K562 (cell line): ENCODE data around the gene TP73. TPM values are rescaled to one million over a fixed set of nuclear protein-coding genes. Genes with fewer than 3 reads are reported as not detected.

ENCODE experiments used
- ARID4B ChIP-seq: sonication (generic); formaldehyde crosslinking; IDR thresholded peaks from 2 replicates; pipeline ENCODE4 v1.8.0; 2022; ENCODE audit warnings: mild to moderate bottlenecking, missing genetic modification reagents
- ATF7 ChIP-seq: fragments of 450-650 bp; IDR thresholded peaks from 2 replicates; pipeline ENCODE4 v1.7.1; 2014; ENCODE audit warnings: mild to moderate bottlenecking, moderate library complexity
- BACH1 ChIP-seq: fragments of 200-800 bp; sonication (Bioruptor generic); IDR thresholded peaks from 2 replicates; pipeline ENCODE4 v1.6.1; 2016; ENCODE audit warnings: missing genetic modification characterization, missing compliant biosample characterization
- IRF1 ChIP-seq: sonication (generic); formaldehyde crosslinking; IDR thresholded peaks from 2 replicates; pipeline ENCODE4 v1.8.0; 2022; ENCODE audit warnings: missing genetic modification reagents, mild to moderate bottlenecking, borderline replicate concordance
- MEIS2 ChIP-seq: fragments of 450-650 bp; IDR thresholded peaks from 2 replicates; pipeline ENCODE4 v1.6.1; 2014; ENCODE audit warnings: mild to moderate bottlenecking; ENCODE audit not compliant: partially characterized antibody
- NCOA2 ChIP-seq, 2 experiments: fragments of 450-650 bp; IDR thresholded peaks; 2 replicates each; pipeline ENCODE4 v1.6.1; 2018; ENCODE audit warnings: mild to moderate bottlenecking in 2 of 2, moderate library complexity in 1 of 2; ENCODE audit not compliant: partially characterized antibody in 2 of 2
- SOX6 ChIP-seq: fragments of 450-650 bp; IDR thresholded peaks from 2 replicates; pipeline ENCODE4 v1.6.1; 2014; ENCODE audit warnings: mild to moderate bottlenecking
- TAL1 ChIP-seq: fragments of 450-650 bp; IDR thresholded peaks from 2 replicates; pipeline ENCODE4 v1.6.1; 2016; ENCODE audit warnings: mild to moderate bottlenecking
- TEAD1 ChIP-seq, 2 experiments: fragments of 450-650 bp in 1 of 2; sonication (generic) in 1 of 2; formaldehyde crosslinking; IDR thresholded peaks; 2 replicates each; pipeline versions ENCODE4 v1.4.0 to v1.8.0; 2020 to 2022; ENCODE audit warnings: mild to moderate bottlenecking in 2 of 2, missing genetic modification reagents in 1 of 2
- TEAD4 ChIP-seq, 2 experiments: sonication (generic) in 1 of 2; formaldehyde crosslinking in 1 of 2; IDR thresholded peaks; 2 replicates each; pipeline versions ENCODE4 v1.6.1 to v1.8.0; 2012 to 2022; ENCODE audit warnings: borderline replicate concordance in 1 of 2, inconsistent platforms in 1 of 2, low read length in 1 of 2, mild to moderate bottlenecking in 1 of 2, missing genetic modification reagents in 1 of 2
- XRCC3 ChIP-seq: fragments of 450-650 bp; IDR thresholded peaks from 2 replicates; pipeline ENCODE4 v1.6.1; 2017; ENCODE audit warnings: mild to moderate bottlenecking, moderate library complexity
- ZNF212 ChIP-seq: fragments of 450-650 bp; formaldehyde crosslinking; IDR thresholded peaks from 2 replicates; pipeline ENCODE4 v1.4.0; 2020; ENCODE audit warnings: mild to moderate bottlenecking
- ZNF609 ChIP-seq: sonication (generic); formaldehyde crosslinking; IDR thresholded peaks from 2 replicates; pipeline ENCODE4 v1.8.1; 2023; ENCODE audit warnings: missing genetic modification reagents, mild to moderate bottlenecking, borderline replicate concordance
- ZNF785 ChIP-seq: fragments of 250-450 bp; sonication (Bioruptor Pico); IDR thresholded peaks from 2 replicates; pipeline ENCODE4 v1.4.0; 2020; ENCODE audit warnings: mild to moderate bottlenecking
- polyA plus RNA-seq, 8 experiments: library from polyadenylated mRNA; depleted of rRNA in 4 of 8; stranded (reverse) in 5 of 8; unstranded in 3 of 8; fragments of >200 nt; fragmentation: Nextera tagmentation in 2 of 8; fragmentation: Illumina TruSeq in 1 of 8; extraction: Ambion mirVana in 2 of 8; extraction: Trizol in 1 of 8; gene quantifications; 2 replicates each; pipeline versions ENCODE4 v1.2.1 to v1.2.3, GENCODE V29; 2011 to 2014; ENCODE audit warnings: inconsistent platforms in 1 of 8, missing spikeins in 1 of 8
- total RNA-seq, 7 experiments: library from RNA; depleted of rRNA in 6 of 7; stranded (reverse); fragments of >200 nt in 6 of 7; fragmentation: Illumina TruSeq in 2 of 7; extraction: Trizol in 2 of 7; gene quantifications; 2 replicates each; pipeline versions ENCODE4 v1.2.1 to v1.2.3, GENCODE V29; 2011 to 2021; ENCODE audit warnings: low replicate concordance in 1 of 7

The TP73 gene
- total and polyA plus RNA-seq, 9 of the 15 experiments (the other 6 are each of a cell fraction or from before 2014, with no cell fraction given) = 0.07 to 1.6 (median 0.40) TPM; not detected in 2

GRCh38 chr1:3618881-3619671, 33.2 kb upstream of the TP73 start (continued):
- TF ChIP-seq MEIS2 = peak; percentile 92
- peak; percentile 48; the same call in 1 of the 2 replicates for TF ChIP-seq ZNF609 (CRISPR knock-in tag)
- TF ChIP-seq BACH1 = no peak
- TF ChIP-seq TEAD4 (IDR thresholded peaks at IDR 0.05; ENCODE audit: low read length) = peak; percentile 71
- no peak for TF ChIP-seq TEAD4 (CRISPR knock-in tag; IDR thresholded peaks at IDR 0.05; ENCODE audit: borderline replicate concordance)
- TF ChIP-seq ZNF212 (CRISPR knock-in tag) = no peak
- no peak for TF ChIP-seq ZNF785 (CRISPR knock-in tag)
- peak; percentile 37; the same call in 1 of the 2 replicates for TF ChIP-seq TAL1
- 0 out of 2 replicates have a peak, but pooled peaks have one; percentile 28 for TF ChIP-seq ARID4B (CRISPR knock-in tag)
- TF ChIP-seq ATF7 = peak; percentile 51; the same call in 1 of the 2 replicates
- TF ChIP-seq SOX6 = no peak
- peak in 1 of 2 experiments; percentile 83; a peak in 2 of 4 replicates for TF ChIP-seq TEAD1 (CRISPR knock-in tag; IDR thresholded peaks at IDR 0.05)
- no peak for TF ChIP-seq IRF1 (CRISPR knock-in tag)
- no peak for TF ChIP-seq XRCC3
- TF ChIP-seq NCOA2 (IDR thresholded peaks at IDR 0.05; ENCODE audit: partially characterized antibody in 2 of 2) = no peak
